Esophagus muscularis mucosa (tissue), 4 donors: ENCODE results near the gene RHO.

Experiments
- EP300 ChIP-seq: sonication (generic); formaldehyde crosslinking; IDR thresholded peaks from one replicate; pipeline ENCODE4 v1.6.1; 2017; ENCODE audit warnings: antibody characterized with exemption
- POLR2A ChIP-seq: fragments of 450-650 bp; IDR thresholded peaks from one replicate; pipeline ENCODE4 v1.6.1; 2017; ENCODE audit warnings: antibody characterized with exemption, moderate library complexity, mild to moderate bottlenecking, low read depth
- POLR2AphosphoS5 ChIP-seq, 2 donors: sonication (generic); formaldehyde crosslinking; IDR thresholded peaks; one replicate each; pipeline ENCODE4 v1.6.1; 2017; ENCODE audit warnings: antibody characterized with exemption in 2 of 2
- TF ChIP-seq, protein P1 (sequence below), 3 experiments: fragments of 200-600 bp in 2 of 3; fragments of 450-650 bp in 1 of 3; sonication (generic) in 2 of 3; IDR thresholded peaks; one replicate each; pipeline ENCODE4 v1.5.1; 2017 to 2019; ENCODE audit warnings: antibody characterized with exemption in 3 of 3, mild to moderate bottlenecking in 2 of 3, moderate library complexity in 1 of 3

DNA sequence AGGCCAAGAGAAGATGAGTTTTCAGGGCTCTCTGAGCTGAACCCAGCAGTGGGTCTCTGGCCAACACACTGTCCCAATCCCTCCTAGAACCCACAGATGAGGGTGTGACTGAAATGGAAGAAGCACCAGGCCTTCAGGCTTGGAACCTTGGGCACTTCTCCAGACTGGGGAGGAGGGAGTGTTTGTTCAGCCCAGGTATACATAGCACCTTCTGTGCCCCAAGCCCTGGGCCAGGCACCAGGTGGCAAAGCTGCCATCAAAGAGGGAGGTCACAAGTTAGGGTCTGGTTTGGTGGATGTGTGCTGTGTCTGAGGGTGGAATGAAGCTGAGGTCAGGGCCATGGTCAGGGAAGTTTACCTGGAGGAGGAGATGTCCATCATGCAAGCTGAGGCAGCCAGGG, 15.8 kb upstream of the RHO start:
- TF ChIP-seq EP300 (no peak), POLR2A (no peak), POLR2AphosphoS5 (IDR thresholded peaks at IDR 0.05) (no peak)
- TF ChIP-seq, protein P1, sequence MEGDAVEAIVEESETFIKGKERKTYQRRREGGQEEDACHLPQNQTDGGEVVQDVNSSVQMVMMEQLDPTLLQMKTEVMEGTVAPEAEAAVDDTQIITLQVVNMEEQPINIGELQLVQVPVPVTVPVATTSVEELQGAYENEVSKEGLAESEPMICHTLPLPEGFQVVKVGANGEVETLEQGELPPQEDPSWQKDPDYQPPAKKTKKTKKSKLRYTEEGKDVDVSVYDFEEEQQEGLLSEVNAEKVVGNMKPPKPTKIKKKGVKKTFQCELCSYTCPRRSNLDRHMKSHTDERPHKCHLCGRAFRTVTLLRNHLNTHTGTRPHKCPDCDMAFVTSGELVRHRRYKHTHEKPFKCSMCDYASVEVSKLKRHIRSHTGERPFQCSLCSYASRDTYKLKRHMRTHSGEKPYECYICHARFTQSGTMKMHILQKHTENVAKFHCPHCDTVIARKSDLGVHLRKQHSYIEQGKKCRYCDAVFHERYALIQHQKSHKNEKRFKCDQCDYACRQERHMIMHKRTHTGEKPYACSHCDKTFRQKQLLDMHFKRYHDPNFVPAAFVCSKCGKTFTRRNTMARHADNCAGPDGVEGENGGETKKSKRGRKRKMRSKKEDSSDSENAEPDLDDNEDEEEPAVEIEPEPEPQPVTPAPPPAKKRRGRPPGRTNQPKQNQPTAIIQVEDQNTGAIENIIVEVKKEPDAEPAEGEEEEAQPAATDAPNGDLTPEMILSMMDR (IDR thresholded peaks at IDR 0.05): no peak
